ENCODE measurements around the gene ADGRA1. TPM values are rescaled to one million over a fixed set of nuclear protein-coding genes. Genes with fewer than 3 reads are reported as not detected.

ADGRA1 gene
- polyA plus RNA-seq (2013, experiment 1 of 2) = 0.15 TPM
- polyA plus RNA-seq (2013, experiment 2 of 2) = 0.25 TPM

GRCh38 chr10:133087679-133088178, at the start of gene ADGRA1:
Gene ADGRA1 (plus strand): TSS chr10:133087924. CDS start chr10:133088910, 986 bp downstream.
- no peaks in the 10 kb centered on the region for H3K9me3 ChIP-seq (ENCODE audit: control insufficient read depth, low read length)
- H3K36me3 ChIP-seq (ENCODE audit: control insufficient read depth, insufficient read depth, low read length) = no peaks in the 10 kb centered on the region
- H3K4me3 ChIP-seq (ENCODE audit: extremely low read depth, insufficient read depth, low read length, poor library complexity, severe bottlenecking) = peak within 1 kb of the TSS; percentile 23
- WGBS, 2 experiments (ENCODE audit: insufficient coverage in 2 of 2) = 1 to 2% methylated on average over 25 to 72 of the region's 72 CpGs
- H3K27ac ChIP-seq (ENCODE audit: low read depth, low read length, severe bottlenecking) = no peak within 1 kb of the TSS
- H3K4me1 ChIP-seq (ENCODE audit: control insufficient read depth, insufficient read depth, low read length, poor library complexity, severe bottlenecking) = no peaks in the 10 kb centered on the region

GRCh38 chr10:133038036-133038823, 49.5 kb upstream of the ADGRA1 start:
- no peaks in the 10 kb centered on the region for H3K4me1 ChIP-seq (ENCODE audit: control insufficient read depth, insufficient read depth, low read length, poor library complexity, severe bottlenecking)
- no peak overlapping the region for H3K4me3 ChIP-seq (ENCODE audit: extremely low read depth, insufficient read depth, low read length, poor library complexity, severe bottlenecking)
- WGBS, 2 experiments (ENCODE audit: insufficient coverage in 2 of 2) = 83 to 93% methylated on average over 20 to 21 of the region's 28 CpGs

DNA sequence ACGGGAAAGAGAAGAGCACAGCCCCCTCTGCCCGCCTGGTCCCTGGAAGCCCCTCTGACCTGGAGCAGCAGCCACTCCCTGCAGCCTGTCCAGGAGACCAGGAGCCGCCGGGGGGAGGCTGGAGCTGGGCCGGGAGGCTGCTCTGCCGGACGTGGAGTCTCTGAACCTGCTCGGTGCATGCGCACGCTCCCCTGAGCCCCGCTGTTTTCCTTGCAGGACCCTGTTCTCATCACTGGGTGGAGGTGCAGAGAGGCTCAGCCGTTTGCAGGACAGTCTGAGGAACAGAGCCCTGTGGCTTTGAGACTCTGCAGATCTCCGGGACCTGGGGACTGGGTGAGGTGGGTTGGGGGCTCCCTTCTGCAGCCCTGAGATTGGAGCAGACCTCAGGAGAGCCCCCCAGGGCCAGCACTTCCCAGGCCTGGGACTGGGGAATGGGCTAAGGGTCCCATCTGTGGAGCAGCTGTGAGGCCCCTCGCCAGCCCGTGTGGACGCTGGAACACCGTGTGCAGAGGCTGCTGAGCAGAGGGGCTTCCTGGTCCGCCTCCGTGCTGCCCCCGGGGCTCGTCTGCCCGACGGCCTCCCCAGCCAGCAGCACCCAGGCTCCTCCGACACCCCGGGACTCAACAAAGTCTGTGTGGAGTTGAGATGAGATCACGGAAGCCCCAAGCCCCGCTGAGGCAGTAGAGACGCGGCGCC, 48.5 kb upstream of the ADGRA1 start:
- WGBS, 2 experiments (ENCODE audit: insufficient coverage in 2 of 2) = 66 to 68% methylated on average over 28 to 29 of the region's 30 CpGs
- H3K4me3 ChIP-seq (ENCODE audit: extremely low read depth, insufficient read depth, low read length, poor library complexity, severe bottlenecking) = no peak overlapping the region
- H3K36me3 ChIP-seq (ENCODE audit: control insufficient read depth, insufficient read depth, low read length) = no peaks in the 10 kb centered on the region
- H3K9me3 ChIP-seq (ENCODE audit: control insufficient read depth, low read length) = no peaks in the 10 kb centered on the region
- no peak overlapping the region for H3K27ac ChIP-seq (ENCODE audit: low read depth, low read length, severe bottlenecking)
- no peaks in the 10 kb centered on the region for H3K4me1 ChIP-seq (ENCODE audit: control insufficient read depth, insufficient read depth, low read length, poor library complexity, severe bottlenecking)

More at GRCh38 chr10:133038036-133038823, 49.5 kb upstream of the ADGRA1 start:
- no peak overlapping the region for H3K27ac ChIP-seq (ENCODE audit: low read depth, low read length, severe bottlenecking)
- no peaks in the 10 kb centered on the region for H3K9me3 ChIP-seq (ENCODE audit: control insufficient read depth, low read length)
- H3K36me3 ChIP-seq (ENCODE audit: control insufficient read depth, insufficient read depth, low read length) = no peaks in the 10 kb centered on the region

DNA sequence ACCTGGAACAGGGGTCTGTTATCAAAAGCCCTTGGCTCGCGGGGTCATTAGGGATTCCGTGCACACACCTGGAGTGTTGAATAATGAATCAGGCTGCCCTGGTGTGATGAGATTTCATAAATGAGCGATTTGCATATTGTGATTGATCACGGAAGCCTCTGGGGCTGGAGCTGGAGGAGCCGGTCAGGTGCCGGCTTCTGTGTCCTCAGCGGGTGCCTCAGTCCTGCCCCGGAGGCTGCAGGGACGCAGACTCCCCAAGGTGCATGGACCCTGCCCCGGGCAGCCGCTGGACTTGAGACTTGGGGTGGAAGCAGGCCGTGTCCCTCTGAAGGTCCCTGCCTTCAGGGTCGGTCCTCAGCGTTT, 47.9 kb upstream of the ADGRA1 start:
- Histone ChIP-seq H3K36me3 (ENCODE audit: control insufficient read depth, insufficient read depth, low read length) (no peaks in the 10 kb centered on the region), H3K4me3 (ENCODE audit: extremely low read depth, insufficient read depth, low read length, poor library complexity, severe bottlenecking) (no peak overlapping the region), H3K9me3 (ENCODE audit: control insufficient read depth, low read length) (no peaks in the 10 kb centered on the region), H3K27ac (ENCODE audit: low read depth, low read length, severe bottlenecking) (no peak overlapping the region), H3K4me1 (ENCODE audit: control insufficient read depth, insufficient read depth, low read length, poor library complexity, severe bottlenecking) (no peaks in the 10 kb centered on the region)
- WGBS, 2 experiments (ENCODE audit: insufficient coverage in 2 of 2) = 88 to 89% methylated on average over 14 to 15 of the region's 15 CpGs

DNA sequence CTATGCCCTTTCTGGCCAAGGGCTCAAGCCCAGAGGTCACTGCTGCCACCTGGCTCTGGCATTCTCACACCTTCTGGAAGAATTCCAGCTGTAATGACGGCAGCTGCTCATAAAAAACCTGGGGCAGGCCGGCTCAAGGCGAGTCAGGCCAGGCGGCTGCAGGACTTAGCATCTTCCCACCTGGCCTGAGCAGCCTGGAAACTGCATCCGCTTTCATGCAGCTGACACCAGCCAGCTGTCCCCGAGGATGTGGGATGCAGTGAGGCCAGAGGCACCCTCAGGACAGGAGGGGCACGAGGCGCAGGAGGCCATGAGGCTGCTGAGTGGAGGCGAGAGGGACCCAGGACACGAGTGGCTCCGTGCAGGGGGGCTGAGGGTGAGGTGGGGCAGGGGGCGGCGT, 47.5 kb upstream of the ADGRA1 start:
- Histone ChIP-seq H3K4me3 (ENCODE audit: extremely low read depth, insufficient read depth, low read length, poor library complexity, severe bottlenecking) (no peak overlapping the region), H3K9me3 (ENCODE audit: control insufficient read depth, low read length) (no peaks in the 10 kb centered on the region), H3K36me3 (ENCODE audit: control insufficient read depth, insufficient read depth, low read length) (no peaks in the 10 kb centered on the region), H3K27ac (ENCODE audit: low read depth, low read length, severe bottlenecking) (no peak overlapping the region), H3K4me1 (ENCODE audit: control insufficient read depth, insufficient read depth, low read length, poor library complexity, severe bottlenecking) (no peaks in the 10 kb centered on the region)
- 70 to 87% methylated on average over 5 to 6 of the region's 13 CpGs for WGBS, 2 experiments (ENCODE audit: insufficient coverage in 2 of 2)

DNA sequence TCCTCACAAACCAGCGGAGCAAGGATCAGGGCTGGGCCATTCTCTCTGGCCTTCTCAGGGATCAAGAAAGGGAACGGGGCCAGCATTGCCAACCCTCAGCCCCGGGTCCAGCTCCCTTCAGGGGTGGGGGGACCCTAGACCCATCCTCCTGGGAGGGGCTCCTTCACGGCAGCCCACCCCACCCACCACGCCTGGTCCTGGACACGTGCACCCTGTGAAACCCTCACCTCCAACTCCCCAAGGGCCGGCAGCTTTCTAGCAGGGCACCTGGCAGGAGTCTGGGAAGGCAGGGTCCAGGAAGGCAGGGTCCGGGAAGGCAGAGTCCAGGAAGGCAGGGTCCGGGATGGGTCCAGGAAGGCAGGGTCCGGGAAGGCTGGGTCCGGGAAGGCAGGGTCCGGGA, 46.6 kb upstream of the ADGRA1 start:
- H3K27ac ChIP-seq (ENCODE audit: low read depth, low read length, severe bottlenecking) = no peak overlapping the region
- no peaks in the 10 kb centered on the region for H3K36me3 ChIP-seq (ENCODE audit: control insufficient read depth, insufficient read depth, low read length)
- H3K4me3 ChIP-seq (ENCODE audit: extremely low read depth, insufficient read depth, low read length, poor library complexity, severe bottlenecking) = no peak overlapping the region
- H3K9me3 ChIP-seq (ENCODE audit: control insufficient read depth, low read length) = no peaks in the 10 kb centered on the region
- H3K4me1 ChIP-seq (ENCODE audit: control insufficient read depth, insufficient read depth, low read length, poor library complexity, severe bottlenecking) = no peaks in the 10 kb centered on the region
- WGBS, 2 experiments (ENCODE audit: insufficient coverage in 2 of 2) = 88 to 90% methylated on average over 2 to 9 of the region's 12 CpGs

GRCh38 chr10:133042061-133042460, 45.7 kb upstream of the ADGRA1 start:
- 91 to 96% methylated on average over 13 to 15 of the region's 17 CpGs for WGBS, 2 experiments (ENCODE audit: insufficient coverage in 2 of 2)
- Histone ChIP-seq H3K36me3 (ENCODE audit: control insufficient read depth, insufficient read depth, low read length) (no peaks in the 10 kb centered on the region), H3K4me3 (ENCODE audit: extremely low read depth, insufficient read depth, low read length, poor library complexity, severe bottlenecking) (no peak overlapping the region), H3K27ac (ENCODE audit: low read depth, low read length, severe bottlenecking) (no peak overlapping the region), H3K4me1 (ENCODE audit: control insufficient read depth, insufficient read depth, low read length, poor library complexity, severe bottlenecking) (no peaks in the 10 kb centered on the region), H3K9me3 (ENCODE audit: control insufficient read depth, low read length) (no peaks in the 10 kb centered on the region)

DNA sequence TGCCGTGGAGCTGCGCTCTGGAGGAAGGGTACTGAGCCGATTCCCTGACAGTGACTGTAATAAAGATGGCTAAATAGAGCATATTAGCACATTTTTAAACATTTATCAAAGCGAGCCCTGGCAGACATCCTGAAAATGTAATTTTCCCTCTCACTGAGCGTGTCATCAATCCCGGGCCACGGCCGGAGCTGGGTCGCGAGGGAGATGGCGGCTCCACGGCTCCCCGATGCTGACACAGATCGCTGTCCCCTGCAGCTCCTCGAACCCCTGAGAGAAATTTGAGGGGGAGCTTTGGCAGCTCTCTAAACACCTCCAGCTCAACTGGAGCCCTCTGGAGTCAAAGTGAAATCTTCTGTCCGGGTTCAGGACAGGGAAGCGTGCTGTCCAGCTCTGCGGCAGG, 44.9 kb upstream of the ADGRA1 start:
- Histone ChIP-seq H3K36me3 (ENCODE audit: control insufficient read depth, insufficient read depth, low read length) (no peaks in the 10 kb centered on the region), H3K9me3 (ENCODE audit: control insufficient read depth, low read length) (no peaks in the 10 kb centered on the region), H3K4me1 (ENCODE audit: control insufficient read depth, insufficient read depth, low read length, poor library complexity, severe bottlenecking) (no peaks in the 10 kb centered on the region), H3K27ac (ENCODE audit: low read depth, low read length, severe bottlenecking) (no peak overlapping the region), H3K4me3 (ENCODE audit: extremely low read depth, insufficient read depth, low read length, poor library complexity, severe bottlenecking) (no peak overlapping the region)
- whole genome bisulfite sequencing, 2 experiments (ENCODE audit: insufficient coverage in 2 of 2) = 93 to 94% methylated on average over 15 to 17 of the region's 18 CpGs

DNA sequence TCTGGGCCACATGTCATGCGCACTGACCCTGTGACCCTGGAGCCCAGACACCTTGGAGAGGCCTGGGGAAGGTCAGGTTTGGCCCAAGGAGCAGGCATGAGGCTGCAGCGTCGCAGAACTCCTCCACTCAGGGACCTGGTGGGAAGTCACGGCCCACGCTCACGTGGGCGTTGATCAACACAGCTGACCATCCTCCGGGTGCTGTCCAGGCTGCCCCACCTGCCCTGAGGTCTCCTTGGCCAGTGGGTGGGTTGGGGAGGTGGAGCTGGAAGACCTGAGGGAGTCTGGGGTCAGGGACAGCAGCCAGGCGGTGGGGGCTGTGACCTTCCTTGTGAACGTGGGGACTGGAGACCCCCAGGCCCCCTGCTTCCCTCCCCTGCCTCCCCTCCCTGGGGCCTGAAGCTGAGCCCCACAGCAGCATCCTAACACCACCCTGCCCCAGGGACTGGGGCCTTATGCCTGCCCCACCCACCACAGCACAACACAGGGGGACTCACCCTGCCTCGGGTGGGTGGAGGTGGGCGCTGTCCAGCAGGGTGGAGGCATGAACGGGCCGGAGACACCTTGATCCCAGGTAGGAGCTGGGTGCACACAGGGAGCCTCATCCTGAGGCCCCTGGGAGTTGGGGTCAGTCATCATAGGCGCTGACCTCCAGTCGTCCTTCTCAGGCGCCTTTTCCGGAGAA, 44.0 kb upstream of the ADGRA1 start:
- H3K4me3 ChIP-seq (ENCODE audit: extremely low read depth, insufficient read depth, low read length, poor library complexity, severe bottlenecking) = no peak overlapping the region
- no peaks in the 10 kb centered on the region for H3K9me3 ChIP-seq (ENCODE audit: control insufficient read depth, low read length)
- H3K36me3 ChIP-seq (ENCODE audit: control insufficient read depth, insufficient read depth, low read length) = no peaks in the 10 kb centered on the region
- WGBS, 2 experiments (ENCODE audit: insufficient coverage in 2 of 2) = 77 to 90% methylated on average over 12 to 15 of the region's 18 CpGs
- H3K27ac ChIP-seq (ENCODE audit: low read depth, low read length, severe bottlenecking) = no peak overlapping the region
- no peaks in the 10 kb centered on the region for H3K4me1 ChIP-seq (ENCODE audit: control insufficient read depth, insufficient read depth, low read length, poor library complexity, severe bottlenecking)

DNA sequence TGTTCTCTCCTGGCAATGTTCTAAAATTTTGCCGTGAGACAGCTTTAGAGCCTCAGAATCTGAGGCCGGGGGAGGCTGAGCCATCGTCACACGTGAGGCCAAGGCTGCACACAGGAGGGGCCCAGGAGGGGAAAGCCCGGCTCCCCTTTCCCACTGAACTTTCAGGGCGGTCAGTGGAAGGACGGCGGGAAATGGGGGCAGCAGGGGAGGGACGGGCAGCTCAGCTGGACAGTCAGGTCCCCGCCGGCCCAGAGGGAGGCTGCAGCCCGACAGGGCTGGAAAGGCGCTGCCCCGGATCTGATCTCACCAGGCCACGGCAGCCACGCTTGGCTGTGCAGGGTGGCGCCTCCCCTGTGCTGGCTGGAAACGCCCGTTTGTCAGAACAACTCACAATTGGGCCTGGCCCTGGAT, 43.3 kb upstream of the ADGRA1 start:
- Histone ChIP-seq H3K27ac (ENCODE audit: low read depth, low read length, severe bottlenecking) (no peak overlapping the region), H3K4me3 (ENCODE audit: extremely low read depth, insufficient read depth, low read length, poor library complexity, severe bottlenecking) (no peak overlapping the region), H3K36me3 (ENCODE audit: control insufficient read depth, insufficient read depth, low read length) (no peaks in the 10 kb centered on the region), H3K9me3 (ENCODE audit: control insufficient read depth, low read length) (no peaks in the 10 kb centered on the region), H3K4me1 (ENCODE audit: control insufficient read depth, insufficient read depth, low read length, poor library complexity, severe bottlenecking) (no peaks in the 10 kb centered on the region)
- WGBS, 2 experiments (ENCODE audit: insufficient coverage in 2 of 2) = 89 to 91% methylated on average over 19 of the region's 19 CpGs

All from mesodermal cell (in vitro differentiated cells).